NB4 (cell line): Measurements from ENCODE around the gene LMAN1.

Source experiments
- DNase-seq: peaks from one replicate; pipeline ENCODE4 v3.0.0; 2010; ENCODE audit warnings: low read depth
- H3K4me3 ChIP-seq: one replicate; pipeline ENCODE4 v1.5.1; 2011; ENCODE audit warnings: mild to moderate bottlenecking, low read depth, low read length, moderate library complexity
- CTCF ChIP-seq: IDR thresholded peaks from one replicate; pipeline ENCODE4 v1.5.1; 2012; ENCODE audit warnings: low read depth, low read length
- MAX ChIP-seq: IDR thresholded peaks from 2 replicates; pipeline ENCODE4 v1.6.1; 2011; ENCODE audit warnings: low read depth, low read length
- MYC ChIP-seq: IDR thresholded peaks from 2 replicates; pipeline ENCODE4 v1.6.1; 2011; ENCODE audit warnings: low read depth, low read length
- POLR2A ChIP-seq: IDR thresholded peaks from 2 replicates; pipeline ENCODE4 v1.6.1; 2011; ENCODE audit warnings: mild to moderate bottlenecking; ENCODE audit not compliant: insufficient read length; ENCODE audit errors: extremely low read depth

Gene LMAN1

GRCh38 chr18:59376351-59376935, 17.4 kb upstream of the LMAN1 start:
- TF ChIP-seq MAX, result no peak
- no peak for TF ChIP-seq POLR2A
- no peak for DNase-seq
- H3K4me3 ChIP-seq, result no peak overlapping the region

GRCh38 chr18:59374128-59374527, 15.1 kb upstream of the LMAN1 start:
- DNase-seq, result no peak
- TF ChIP-seq POLR2A (no peak), MAX (no peak), MYC (no peak), CTCF (no peak)
- H3K4me3 ChIP-seq, result no peak overlapping the region

- H3K4me3 ChIP-seq, result no peak overlapping the region
- TF ChIP-seq MAX (no peak), POLR2A (no peak)
- DNase-seq, result no peak
These were observed 13.9 kb upstream of the LMAN1 start for GRCh38 chr18:59372975-59373374.

- TF ChIP-seq MYC (no peak), MAX (no peak), POLR2A (no peak), CTCF (no peak)
- no peak overlapping the region for H3K4me3 ChIP-seq
- no peak for DNase-seq
These were observed 1.3 kb upstream of the LMAN1 start for GRCh38 chr18:59360381-59360780.

- no peak for DNase-seq
- H3K4me3 ChIP-seq, result peak overlapping the region; percentile 41
- TF ChIP-seq POLR2A (no peak), MYC (no peak), CTCF (no peak), MAX (no peak)
These were observed 499 bp upstream of the LMAN1 start for GRCh38 chr18:59359576-59359952.

- DNase-seq, result no peak
These were observed 702 bp downstream of the LMAN1 start for GRCh38 chr18:59358414-59358711.

More at GRCh38 chr18:59358414-59358711, 702 bp downstream of the LMAN1 start:
- TF ChIP-seq MAX, result no peak
- no peak for TF ChIP-seq MYC
- TF ChIP-seq CTCF, result no peak
- no peak for TF ChIP-seq POLR2A
- peak overlapping the region; percentile 94 for H3K4me3 ChIP-seq
